ENCODE results near the gene LRIG3.

LRIG3 gene

DNA sequence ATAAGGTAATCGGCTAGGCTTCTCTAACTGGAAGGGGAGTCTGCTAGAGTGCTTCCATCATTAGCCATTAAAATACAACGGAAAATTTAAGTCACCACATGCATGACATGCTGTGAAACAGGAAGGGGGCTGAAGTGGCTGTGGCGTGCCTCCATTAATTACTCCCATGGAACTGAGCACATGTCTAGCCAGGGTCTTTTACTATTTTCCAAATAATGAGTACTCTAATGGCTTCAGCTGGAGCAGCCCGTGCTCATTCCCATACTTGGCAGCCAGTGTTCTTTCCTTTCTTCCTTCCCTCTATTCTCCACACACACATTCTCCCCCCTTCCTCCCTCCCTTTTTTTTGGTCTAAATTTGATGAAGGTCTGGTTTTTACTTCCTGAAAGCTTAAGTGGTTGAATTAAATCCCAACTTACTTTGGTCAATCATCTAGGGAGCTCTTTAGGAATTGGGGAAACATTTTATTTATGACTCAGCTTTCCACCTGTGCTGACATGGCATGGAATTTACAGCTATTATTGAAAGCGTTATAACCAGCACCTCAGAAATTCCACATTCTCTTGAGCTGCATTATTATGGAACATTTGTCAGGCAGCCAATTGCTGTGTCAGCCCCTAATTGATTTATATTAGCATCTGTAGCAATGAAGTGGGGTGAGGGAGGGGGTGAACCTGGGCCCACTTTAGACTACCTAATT, 72.3 kb downstream of the LRIG3 start:
- no peak for DNase-seq

DNA sequence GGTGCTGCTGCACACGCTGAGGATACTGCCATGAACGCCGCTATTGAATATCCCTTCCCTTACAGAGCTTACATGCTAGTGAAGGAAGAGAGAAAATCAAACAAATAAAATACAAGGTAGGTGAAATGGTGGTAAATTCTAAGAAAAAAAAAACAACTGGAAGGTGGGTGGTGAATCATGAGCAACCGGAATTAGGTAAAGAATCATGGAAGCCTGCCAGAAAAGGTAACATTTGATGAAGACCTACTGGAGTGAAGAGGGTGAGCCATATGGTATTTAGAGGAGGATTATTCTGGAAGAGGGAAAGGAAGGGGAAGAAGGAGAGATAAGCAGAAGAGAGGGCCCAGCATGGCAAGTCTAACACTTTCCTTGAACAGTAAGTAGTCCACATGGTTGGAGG, 76.1 kb downstream of the LRIG3 start:
- DNase-seq: no peak

DNA sequence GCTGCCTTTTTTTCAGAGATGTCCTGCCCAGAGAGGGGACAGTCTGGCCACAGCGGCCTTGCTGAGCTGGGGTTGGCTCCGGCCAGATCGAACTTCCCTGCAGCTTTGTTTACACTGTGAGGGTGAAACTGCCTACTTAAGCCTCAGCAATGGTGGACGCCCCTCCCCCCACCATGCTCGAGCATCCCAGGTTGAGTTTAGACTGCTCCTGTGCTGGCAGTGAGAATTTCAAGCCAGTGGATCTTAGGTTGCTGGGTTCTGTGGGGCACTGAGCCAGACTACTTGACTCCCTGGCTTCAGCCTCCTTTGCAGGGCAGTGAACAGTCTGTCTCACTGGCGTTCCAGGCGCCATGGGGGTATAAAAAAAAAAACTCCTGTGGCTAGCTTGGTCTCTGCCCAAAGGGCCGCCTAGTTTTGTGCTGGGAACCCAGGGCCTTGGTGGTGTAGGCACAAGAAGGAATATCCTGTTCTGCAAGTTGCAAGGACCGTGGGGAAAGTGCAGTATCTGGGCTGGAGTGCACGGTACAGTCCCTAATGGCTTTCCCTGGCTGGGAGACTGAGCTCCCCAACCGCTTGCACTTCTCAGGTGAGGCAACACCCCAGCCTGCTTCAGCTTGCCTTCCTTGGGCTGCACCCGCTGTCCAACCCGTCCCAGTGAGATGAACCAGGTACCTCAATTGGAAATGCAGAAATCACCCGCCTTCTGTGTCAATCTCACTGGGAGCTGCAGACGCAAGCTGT, 79.1 kb downstream of the LRIG3 start:
- no peak for DNase-seq

DNA sequence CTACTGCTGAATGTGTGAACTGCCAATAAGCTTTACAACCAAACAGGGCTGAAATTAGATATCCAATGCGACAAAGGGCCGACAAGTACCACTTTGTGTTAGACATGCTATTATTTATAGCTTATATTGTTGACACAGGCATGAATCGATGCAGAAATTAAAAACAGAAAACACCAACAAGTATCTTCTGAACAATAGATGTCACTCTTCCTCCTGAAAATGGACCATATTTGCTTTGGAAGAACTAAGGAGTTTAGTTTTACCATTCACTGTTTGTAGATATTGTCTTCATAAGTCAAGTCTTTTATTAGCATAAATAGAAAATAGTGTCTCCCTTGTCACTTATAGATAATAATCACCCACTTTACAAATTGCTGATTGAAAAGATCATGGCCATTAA, 86.5 kb downstream of the LRIG3 start:
- DNase-seq: no peak

DNA sequence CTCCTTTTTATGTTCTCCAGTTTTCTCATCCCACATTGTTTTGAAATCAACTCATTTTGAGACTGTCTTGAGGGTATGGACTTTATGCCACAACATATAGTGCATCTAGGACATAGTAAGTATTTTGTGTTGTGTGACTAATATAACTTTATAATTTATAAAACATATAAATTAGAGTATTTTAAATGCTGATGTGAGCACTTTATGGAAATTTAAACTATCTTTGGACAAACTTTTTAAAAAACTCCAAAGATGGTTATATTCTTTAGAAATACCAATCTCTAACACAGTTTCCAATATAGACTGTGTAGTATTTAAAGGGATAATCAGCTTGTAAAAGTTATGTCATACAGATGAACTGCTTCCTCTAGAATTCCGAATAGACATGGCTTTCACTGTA, 87.4 kb downstream of the LRIG3 start:
- no peak for DNase-seq
